OCI-LY1 (cell line): ENCODE data around the gene PMEPA1.

ENCODE experiments used
- EZH2 ChIP-seq: fragments of 200-600 bp; sonication (generic), shearing (Covaris generic); IDR thresholded peaks from 2 replicates; pipeline ENCODE4 v1.8.0; 2017; ENCODE audit warnings: borderline replicate concordance, mixed run types, mild to moderate bottlenecking, antibody characterized with exemption, low read length, moderate library complexity, mixed read lengths
- TF ChIP-seq, protein P1 (sequence below): fragments of 200-600 bp; sonication (generic), shearing (Covaris generic); IDR thresholded peaks from 2 replicates; pipeline ENCODE4 v1.5.1; 2017; ENCODE audit warnings: mild to moderate bottlenecking, antibody characterized with exemption, low read length, moderate library complexity, mixed read lengths

DNA sequence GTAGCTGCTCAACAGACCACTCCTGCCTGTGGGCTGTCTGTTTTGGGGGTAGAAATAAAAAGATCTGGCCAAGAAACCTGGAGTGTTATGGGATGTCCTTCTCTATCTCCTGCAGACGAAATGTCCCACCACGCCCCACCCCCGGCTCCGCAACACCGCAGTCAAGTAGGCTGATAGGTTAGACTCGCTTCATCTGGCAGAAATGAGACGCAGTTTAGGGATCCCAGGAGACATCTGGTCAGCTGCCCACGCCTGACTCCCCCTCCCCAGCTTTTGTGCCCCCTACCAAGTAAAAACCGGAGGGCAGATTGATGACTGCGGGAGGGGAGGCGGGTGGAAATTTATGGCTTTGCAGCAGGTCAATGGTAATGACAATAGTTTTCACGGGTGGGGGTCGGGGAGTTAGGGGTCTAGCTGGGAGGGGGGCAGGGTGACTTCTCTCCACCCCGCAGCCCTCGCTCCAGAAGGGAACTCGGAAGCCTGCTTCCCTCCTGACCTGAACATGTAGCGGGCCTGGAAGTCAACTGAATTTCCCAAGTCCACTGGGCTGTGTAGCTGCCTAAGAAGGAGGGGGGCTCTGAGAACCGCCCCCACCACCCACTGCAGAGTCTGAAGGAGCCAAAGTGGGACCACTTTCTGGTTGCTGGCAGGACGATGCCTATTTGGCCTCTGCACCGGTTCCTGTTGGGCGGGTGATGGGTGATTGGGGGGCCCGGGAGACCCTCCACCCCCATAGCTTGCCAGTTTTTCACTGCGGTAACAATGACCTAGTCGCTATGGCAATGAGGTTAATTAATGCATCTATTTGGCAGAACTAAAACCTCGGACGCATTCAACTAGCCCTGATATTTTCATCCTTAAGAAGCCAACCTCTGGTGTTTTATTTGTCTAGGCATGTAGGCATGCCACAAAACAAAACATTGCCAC, 25.7 kb downstream of the PMEPA1 start:
- TF ChIP-seq, protein P1, sequence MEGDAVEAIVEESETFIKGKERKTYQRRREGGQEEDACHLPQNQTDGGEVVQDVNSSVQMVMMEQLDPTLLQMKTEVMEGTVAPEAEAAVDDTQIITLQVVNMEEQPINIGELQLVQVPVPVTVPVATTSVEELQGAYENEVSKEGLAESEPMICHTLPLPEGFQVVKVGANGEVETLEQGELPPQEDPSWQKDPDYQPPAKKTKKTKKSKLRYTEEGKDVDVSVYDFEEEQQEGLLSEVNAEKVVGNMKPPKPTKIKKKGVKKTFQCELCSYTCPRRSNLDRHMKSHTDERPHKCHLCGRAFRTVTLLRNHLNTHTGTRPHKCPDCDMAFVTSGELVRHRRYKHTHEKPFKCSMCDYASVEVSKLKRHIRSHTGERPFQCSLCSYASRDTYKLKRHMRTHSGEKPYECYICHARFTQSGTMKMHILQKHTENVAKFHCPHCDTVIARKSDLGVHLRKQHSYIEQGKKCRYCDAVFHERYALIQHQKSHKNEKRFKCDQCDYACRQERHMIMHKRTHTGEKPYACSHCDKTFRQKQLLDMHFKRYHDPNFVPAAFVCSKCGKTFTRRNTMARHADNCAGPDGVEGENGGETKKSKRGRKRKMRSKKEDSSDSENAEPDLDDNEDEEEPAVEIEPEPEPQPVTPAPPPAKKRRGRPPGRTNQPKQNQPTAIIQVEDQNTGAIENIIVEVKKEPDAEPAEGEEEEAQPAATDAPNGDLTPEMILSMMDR, result no peak
- TF ChIP-seq EZH2, result no peak
